Activated T-helper 2 cell treated with anti-CD3 and anti-CD28 coated beads, Interferon-gamma antibody, Interleukin-2, Interleukin-4, amounts not matched to agents 10 μg/mL and 5 μg/mL and 100 μg/mL, durations not matched to agents 14 hours and 24 hours and 36 hours (primary cell): Measurements from ENCODE around the gene SUMF1. TPM values are rescaled to one million over a fixed set of nuclear protein-coding genes. Genes with fewer than 3 reads are reported as not detected.

Experiments
- DNase-seq: peaks from one replicate; pipeline ENCODE4 v3.0.0; 2021; ENCODE audit warnings: low spot score
- H3K27ac Mint-ChIP-seq: one replicate; pipeline ENCODE4 v1.8.0; 2021; ENCODE audit warnings: mixed read lengths
- H3K27me3 Mint-ChIP-seq: one replicate; pipeline ENCODE4 v1.8.0; 2021; ENCODE audit warnings: low read depth, mixed read lengths
- H3K36me3 Mint-ChIP-seq: one replicate; pipeline ENCODE4 v1.8.0; 2021; ENCODE audit warnings: low read depth, mixed read lengths
- H3K4me1 Mint-ChIP-seq: one replicate; pipeline ENCODE4 v1.8.0; 2021; ENCODE audit warnings: low read depth, mixed read lengths
- H3K4me3 Mint-ChIP-seq: one replicate; pipeline ENCODE4 v1.8.0; 2021; ENCODE audit warnings: low read depth, mild to moderate bottlenecking, moderate library complexity, mixed read lengths
- H3K9me3 Mint-ChIP-seq: one replicate; pipeline ENCODE4 v1.8.0; 2021; ENCODE audit warnings: mixed read lengths
- intact Hi-C: fragments of 100-400 bp; cut with micrococcal nuclease; formaldehyde crosslinking; loops from one replicate; pipeline ENCODE4 v1.15.1; 2023
- total RNA-seq: library from RNA; stranded (reverse); gene quantifications from 2 replicates; pipeline ENCODE4 v1.2.3, GENCODE V29; 2022

SUMF1 gene
- total RNA-seq, 1 donor from 2014 or later = 7.7 TPM

GRCh38 chr3:4323246-4324027 is 143.6 kb downstream of the SUMF1 start:
- DNase-seq = no peak
- Mint-ChIP-seq H3K36me3 (peaks cover under 1% of the 10 kb centered on the region), H3K4me3 (no peak overlapping the region), H3K27me3 (no peaks in the 10 kb centered on the region), H3K4me1 (no peaks in the 10 kb centered on the region), H3K27ac (no peak overlapping the region), H3K9me3 (peaks cover 5% of the 10 kb centered on the region)
- intact Hi-C loops = no loop called here

GRCh38 chr3:4322635-4323034 is 144.4 kb downstream of the SUMF1 start:
- Mint-ChIP-seq H3K27ac (no peak overlapping the region), H3K36me3 (no peaks in the 10 kb centered on the region), H3K9me3 (peaks cover 4% of the 10 kb centered on the region), H3K4me1 (no peaks in the 10 kb centered on the region), H3K27me3 (no peaks in the 10 kb centered on the region), H3K4me3 (no peak overlapping the region)
- intact Hi-C loops = no loop called here
- DNase-seq = no peak

GRCh38 chr3:4321732-4322131 is 145.3 kb downstream of the SUMF1 start:
- intact Hi-C loops = no loop called here
- DNase-seq = no peak
- no peak overlapping the region for H3K4me3 Mint-ChIP-seq
- peaks cover 3% of the 10 kb centered on the region for H3K36me3 Mint-ChIP-seq
- no peaks in the 10 kb centered on the region for H3K9me3 Mint-ChIP-seq
- no peak overlapping the region for H3K27ac Mint-ChIP-seq
- H3K27me3 Mint-ChIP-seq = no peaks in the 10 kb centered on the region
- no peaks in the 10 kb centered on the region for H3K4me1 Mint-ChIP-seq

GRCh38 chr3:4320096-4320911 is 146.8 kb downstream of the SUMF1 start:
- intact Hi-C loops = no loop called here
- peaks cover 11% of the 10 kb centered on the region for H3K36me3 Mint-ChIP-seq

GRCh38 chr3:4314688-4315087 is 152.4 kb downstream of the SUMF1 start:
- H3K9me3 Mint-ChIP-seq = no peaks in the 10 kb centered on the region
- H3K36me3 Mint-ChIP-seq = peaks cover 27% of the 10 kb centered on the region
- H3K27me3 Mint-ChIP-seq = no peaks in the 10 kb centered on the region
- DNase-seq = no peak
- H3K27ac Mint-ChIP-seq = no peak overlapping the region
- H3K4me1 Mint-ChIP-seq = peaks cover 4% of the 10 kb centered on the region
- no peak overlapping the region for H3K4me3 Mint-ChIP-seq
- intact Hi-C loops = loop anchor here (10.0 kb wide), 1 partner anchor 320 kb away; no protein-coding TSS in a partner anchor

More at GRCh38 chr3:4320096-4320911, 146.8 kb downstream of the SUMF1 start:
- no peaks in the 10 kb centered on the region for H3K4me1 Mint-ChIP-seq
- no peak for DNase-seq
- H3K4me3 Mint-ChIP-seq = no peak overlapping the region
- H3K27me3 Mint-ChIP-seq = no peaks in the 10 kb centered on the region
- H3K27ac Mint-ChIP-seq = no peak overlapping the region
- no peaks in the 10 kb centered on the region for H3K9me3 Mint-ChIP-seq

GRCh38 chr3:4313606-4314293 is 153.3 kb downstream of the SUMF1 start:
- Mint-ChIP-seq H3K27me3 (no peaks in the 10 kb centered on the region), H3K9me3 (no peaks in the 10 kb centered on the region), H3K36me3 (peaks cover 27% of the 10 kb centered on the region), H3K4me3 (no peak overlapping the region), H3K4me1 (peaks cover 4% of the 10 kb centered on the region), H3K27ac (no peak overlapping the region)
- no peak for DNase-seq
- intact Hi-C loops = loop anchor here (10.0 kb wide), 1 partner anchor 321 kb away; no protein-coding TSS in a partner anchor

- H3K27me3 Mint-ChIP-seq = no peaks in the 10 kb centered on the region
- H3K36me3 Mint-ChIP-seq = peaks cover 31% of the 10 kb centered on the region
- no peak overlapping the region for H3K27ac Mint-ChIP-seq
- DNase-seq = no peak
- no peak overlapping the region for H3K4me3 Mint-ChIP-seq
- H3K9me3 Mint-ChIP-seq = no peaks in the 10 kb centered on the region
- intact Hi-C loops = loop anchor here (10.0 kb wide), 1 partner anchor 323 kb away; no protein-coding TSS in a partner anchor
- H3K4me1 Mint-ChIP-seq = peaks cover 5% of the 10 kb centered on the region
Measured at GRCh38 chr3:4311496-4311895, 155.6 kb downstream of the SUMF1 start.

Other genes with a start within 250 kb of the SUMF1 start
- gene SETMAR, start 163.9 kb downstream of the SUMF1 start, total RNA-seq = 16.0 and 17.6 TPM in 2 replicates
- gene ITPR1, start 26.1 kb upstream of the SUMF1 start, total RNA-seq = 117 and 137 TPM in 2 replicates